GM12878 (cell line): ENCODE data around the gene CPNE4. TPM values are rescaled to one million over a fixed set of nuclear protein-coding genes. Genes with fewer than 3 reads are reported as not detected.

Experiments
- ATAC-seq: fragments of 200-7000 bp; cut with Tn5 transposase; 3 replicates; pipeline ENCODE4 v1.9.1; 2020; ENCODE audit warnings: mild to moderate bottlenecking, moderate library complexity
- BruUV-seq: library from RNA; stranded (reverse); fragments of 400-500 nt; replicated peaks from 2 replicates; lab custom pipeline; 2021; lab: Mats Ljungman, UMichigan
- CTCF ChIA-PET: fragments of 300-600 bp; sonication (Branson Sonifier 250); formaldehyde crosslinking; extraction: SDS; loops from one replicate; lab custom pipeline; 2021; ENCODE audit warnings: inconsistent platforms; lab: Yijun Ruan, JAX
- POLR2A ChIA-PET: fragments of 350-600 bp; formaldehyde crosslinking; extraction: SDS; loops from one replicate; lab custom pipeline; 2021; ENCODE audit warnings: inconsistent platforms; lab: Charles Lee
- RAD21 ChIA-PET: fragments of 300-600 bp; sonication (Branson Sonifier 250); formaldehyde crosslinking; loops from one replicate; lab custom pipeline; 2023; ENCODE audit warnings: antibody characterized with exemption; ENCODE audit not compliant: unreplicated experiment; lab: Charles Lee
- SMC1A ChIA-PET: fragments of 300-600 bp; sonication (Branson Sonifier 250); formaldehyde crosslinking; loops from one replicate; lab custom pipeline; 2023; ENCODE audit not compliant: unreplicated experiment, uncharacterized antibody; lab: Charles Lee
- DNase-seq: peaks from one replicate; pipeline ENCODE4 v3.0.0-alpha.2; 2011; ENCODE audit warnings: low read depth, low spot score
- FAIRE-seq: peaks from 3 replicates; lab custom pipeline; 2011; peaks lifted over from hg19 to GRCh38; lab: Jason Lieb, UNC
- H2AFZ ChIP-seq: 2 replicates; pipeline ENCODE4 v1.6.0; 2011; ENCODE audit warnings: low read depth, low read length, control low read depth; ENCODE audit not compliant: control insufficient read depth
- H3K27ac ChIP-seq: 2 replicates; pipeline ENCODE4 v1.5.1; 2011; ENCODE audit warnings: control low read depth; ENCODE audit not compliant: control insufficient read depth, insufficient read depth
- H3K27me3 ChIP-seq, 2 experiments: replicated peaks in 1 of 2; 2 replicates each; pipeline versions ENCODE4 v1.6.0 to v1.6.1; 2011; ENCODE audit warnings: low read length in 1 of 2; ENCODE audit not compliant: control insufficient read depth in 2 of 2, insufficient read depth in 2 of 2
- H3K36me3 ChIP-seq, 2 experiments: 2 replicates each; pipeline ENCODE4 v1.5.1; 2011; ENCODE audit warnings: low read length in 1 of 2; ENCODE audit not compliant: control insufficient read depth in 2 of 2, insufficient read depth in 2 of 2
- H3K4me1 ChIP-seq: 2 replicates; pipeline ENCODE4 v1.6.1; 2011; ENCODE audit warnings: mild to moderate bottlenecking, low read length, moderate library complexity, mixed read lengths; ENCODE audit not compliant: control insufficient read depth, insufficient read depth
- H3K4me2 ChIP-seq: 2 replicates; pipeline ENCODE4 v1.6.0; 2011; ENCODE audit warnings: control low read depth; ENCODE audit not compliant: control insufficient read depth, insufficient read depth
- H3K4me3 ChIP-seq: fragments of 200-600 bp; sonication (generic); 2 replicates; pipeline ENCODE4 v1.5.1; 2016
- H3K79me2 ChIP-seq: 2 replicates; pipeline ENCODE4 v1.6.0; 2011; ENCODE audit warnings: low read length; ENCODE audit not compliant: control insufficient read depth, insufficient read depth
- H3K9ac ChIP-seq: 2 replicates; pipeline ENCODE4 v1.8.0; 2011; ENCODE audit warnings: low read length, control low read depth, mixed read lengths; ENCODE audit not compliant: control insufficient read depth, insufficient read depth
- H3K9me3 ChIP-seq: replicated peaks from 3 replicates; pipeline ENCODE4 v1.5.1; 2011; ENCODE audit warnings: mild to moderate bottlenecking, low read length; ENCODE audit not compliant: control insufficient read depth, insufficient read depth
- H4K20me1 ChIP-seq: 2 replicates; pipeline ENCODE4 v1.6.0; 2011; ENCODE audit not compliant: control insufficient read depth, insufficient read depth
- CBX5 ChIP-seq: sonication (generic); IDR thresholded peaks from 2 replicates; pipeline ENCODE4 v1.6.1; 2016; ENCODE audit warnings: low read depth, moderate library complexity, mild to moderate bottlenecking, inconsistent platforms
- CHD2 ChIP-seq: IDR thresholded peaks from 2 replicates; pipeline ENCODE4 v1.6.1; 2011; ENCODE audit warnings: low read depth, low read length, improper control_type of control experiment, borderline replicate concordance
- E4F1 ChIP-seq: fragments of 450-650 bp; IDR thresholded peaks from 2 replicates; pipeline ENCODE4 v1.6.1; 2018; ENCODE audit warnings: borderline replicate concordance, mild to moderate bottlenecking; ENCODE audit not compliant: partially characterized antibody
- EZH2 ChIP-seq: IDR thresholded peaks from 2 replicates; pipeline ENCODE4 v1.6.1; 2012; ENCODE audit warnings: low read depth, mild to moderate bottlenecking, control low read depth, inconsistent platforms, low read length, borderline replicate concordance; ENCODE audit not compliant: control insufficient read depth
- GABPA ChIP-seq: IDR thresholded peaks from 2 replicates; pipeline ENCODE4 v1.6.1; 2014; ENCODE audit warnings: antibody characterized with exemption, low read depth, mild to moderate bottlenecking, inconsistent platforms
- IRF3 ChIP-seq: fragments of 450-650 bp; IDR thresholded peaks from 2 replicates; pipeline ENCODE4 v1.6.1; 2014; ENCODE audit warnings: mild to moderate bottlenecking
- NFYA ChIP-seq: IDR thresholded peaks from 2 replicates; pipeline ENCODE4 v1.6.1; 2011; ENCODE audit warnings: low read depth, mild to moderate bottlenecking, low read length, improper control_type of control experiment, borderline replicate concordance
- RAD21 ChIP-seq: IDR thresholded peaks from 2 replicates; pipeline ENCODE4 v1.6.1; 2011; ENCODE audit warnings: mild to moderate bottlenecking, low read depth, low read length, moderate library complexity; ENCODE audit not compliant: insufficient read depth
- RAD51 ChIP-seq: fragments of 450-650 bp; IDR thresholded peaks from 2 replicates; pipeline ENCODE4 v1.6.1; 2016; ENCODE audit warnings: moderate library complexity, mild to moderate bottlenecking, inconsistent platforms
- RELA ChIP-seq: fragments of 450-650 bp; IDR thresholded peaks from 2 replicates; pipeline ENCODE4 v1.8.0; 2014; ENCODE audit warnings: borderline replicate concordance; ENCODE audit not compliant: partially characterized antibody
- SMAD5 ChIP-seq: IDR thresholded peaks from 2 replicates; pipeline ENCODE4 v1.6.1; 2016; ENCODE audit warnings: antibody characterized with exemption, low read depth
- SREBF2 ChIP-seq: IDR thresholded peaks from 2 replicates; pipeline ENCODE4 v1.6.1; 2012; ENCODE audit warnings: mild to moderate bottlenecking, low read length
- ZNF592 ChIP-seq: fragments of 450-650 bp; IDR thresholded peaks from 2 replicates; pipeline ENCODE4 v1.6.1; 2017; ENCODE audit warnings: mild to moderate bottlenecking, moderate library complexity
- WGBS: methylation state at CpG from one replicate; pipeline ENCODE4 v1.1.6; 2016; ENCODE audit warnings: low lambda C conversion rate; ENCODE audit not compliant: insufficient replicate concordance, insufficient coverage; ENCODE audit errors: missing lambda C conversion rate; 5-methylcytosine and 5-hydroxymethylcytosine counted together
- in situ Hi-C: fragments of 300-500 bp; cut with MboI; formaldehyde crosslinking; loops from 9 replicates; pipeline ENCODE4 v1.14.3; 2018; ENCODE audit warnings: mixed read lengths
- intact Hi-C: fragments of 100-400 bp; cut with micrococcal nuclease; formaldehyde crosslinking; loops from one replicate; pipeline ENCODE4 v1.14.2; 2022; ENCODE audit not compliant: unreplicated experiment
- polyA plus RNA-seq, 11 experiments: library from polyadenylated mRNA; depleted of rRNA in 4 of 11; unstranded in 6 of 11; stranded (reverse) in 5 of 11; fragments of >200 nt; fragmentation: Nextera tagmentation in 4 of 11; fragmentation: Illumina TruSeq in 1 of 11; extraction: Ambion mirVana in 4 of 11; extraction: Trizol in 1 of 11; gene quantifications; 1 replicate in 1 of 11; 2 replicates in 10 of 11; pipeline versions ENCODE4 v1.2.1 to v1.2.3, GENCODE V29; 2011 to 2016; ENCODE audit warnings: inconsistent platforms in 2 of 11, missing spikeins in 2 of 11, low read depth in 1 of 11
- total RNA-seq, 4 experiments: library from RNA; depleted of rRNA in 3 of 4; stranded (reverse); fragments of >200 nt in 3 of 4; fragmentation: Illumina TruSeq in 1 of 4; extraction: Trizol in 1 of 4; gene quantifications; 2 replicates each; pipeline versions ENCODE4 v1.2.1 to v1.2.3, GENCODE V29; 2013 to 2021

Gene CPNE4
- total and polyA plus RNA-seq, 10 of the 15 experiments (the other 5 are each of a cell fraction or from before 2014, with no cell fraction given) = 0.17 to 1.9 (median 0.48) TPM; not detected in 1

GRCh38 chr3:131561511-131561910, 473.3 kb downstream of the CPNE4 start (continued):
- no peak for TF ChIP-seq ZNF592

GRCh38 chr3:131560795-131561194, 474.0 kb downstream of the CPNE4 start:
- Histone ChIP-seq H3K4me2 (no peak overlapping the region), H3K4me1 (peaks cover 5% of the 10 kb centered on the region; the same call in 1 of the 2 replicates), H3K27ac (no peak overlapping the region), H3K79me2 (no peaks in the 10 kb centered on the region)
- in situ Hi-C loops = no loop called here
- no peak for DNase-seq
- ChIA-PET SMC1A (interaction anchor here (1.5 kb wide), 1 partner anchor 8 kb away, joined by 6 read pairs; no protein-coding TSS in a partner anchor), POLR2A (no interaction called here), CTCF (interaction anchor here (1.2 to 5.0 kb wide), 2 partner anchors 11 to 126 kb away, joined by 3 to 29 read pairs; no protein-coding TSS in a partner anchor), RAD21 (interaction anchor here (0.8 kb wide), 1 partner anchor 12 kb away, joined by 3 read pairs; no protein-coding TSS in a partner anchor)
- no peak for TF ChIP-seq GABPA
- TF ChIP-seq CHD2 = no peak
- no peak for TF ChIP-seq E4F1
- no peak for TF ChIP-seq SMAD5
- TF ChIP-seq RAD51 = no peak
- TF ChIP-seq IRF3 = no peak
- no peak for TF ChIP-seq RELA
- TF ChIP-seq EZH2 = no peak
- TF ChIP-seq NFYA = no peak
- no peak for TF ChIP-seq SREBF2
- TF ChIP-seq CBX5 = no peak
- TF ChIP-seq RAD21 = no peak
- TF ChIP-seq, all 136 proteins: peak for 0
- H2AFZ ChIP-seq = no peak overlapping the region
- no peaks in the 10 kb centered on the region for H3K27me3 ChIP-seq
- ATAC-seq (peak; percentile 58; the same call in 2 of the 3 replicates), FAIRE-seq (no peak)
- H3K9me3 ChIP-seq = no peaks in the 10 kb centered on the region
- no peaks in the 10 kb centered on the region for H3K36me3 ChIP-seq
- H4K20me1 ChIP-seq = no peaks in the 10 kb centered on the region
- no peak overlapping the region for H3K9ac ChIP-seq
- BruUV-seq = no TSS peak
- no peak overlapping the region for H3K4me3 ChIP-seq
- intact Hi-C loops = no loop called here
- WGBS = 65% methylated on average over 3 of the region's 3 CpGs
